ENCODE data around the gene P3H2.

DNA sequence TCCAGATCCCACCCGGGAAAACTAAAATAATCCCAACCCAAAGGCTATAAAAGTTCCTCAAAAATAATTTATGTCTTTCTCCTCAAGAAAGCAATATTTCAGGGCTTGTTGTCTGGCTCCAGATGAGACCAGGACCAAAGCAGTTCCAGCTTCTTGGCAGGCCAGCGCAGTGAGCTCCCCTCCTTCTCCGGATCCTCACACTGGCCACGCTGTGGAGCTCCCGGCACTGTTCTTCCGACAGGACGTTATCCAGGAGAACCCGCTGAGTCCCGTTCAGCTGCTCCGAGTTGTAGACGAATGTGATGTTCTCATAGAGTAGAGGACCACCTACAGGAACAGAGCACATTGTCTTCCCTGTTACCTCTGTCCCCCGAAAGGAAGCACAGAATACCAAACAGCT lies 146.3 kb downstream of the P3H2 start:
- TF ChIP-seq, protein P1, sequence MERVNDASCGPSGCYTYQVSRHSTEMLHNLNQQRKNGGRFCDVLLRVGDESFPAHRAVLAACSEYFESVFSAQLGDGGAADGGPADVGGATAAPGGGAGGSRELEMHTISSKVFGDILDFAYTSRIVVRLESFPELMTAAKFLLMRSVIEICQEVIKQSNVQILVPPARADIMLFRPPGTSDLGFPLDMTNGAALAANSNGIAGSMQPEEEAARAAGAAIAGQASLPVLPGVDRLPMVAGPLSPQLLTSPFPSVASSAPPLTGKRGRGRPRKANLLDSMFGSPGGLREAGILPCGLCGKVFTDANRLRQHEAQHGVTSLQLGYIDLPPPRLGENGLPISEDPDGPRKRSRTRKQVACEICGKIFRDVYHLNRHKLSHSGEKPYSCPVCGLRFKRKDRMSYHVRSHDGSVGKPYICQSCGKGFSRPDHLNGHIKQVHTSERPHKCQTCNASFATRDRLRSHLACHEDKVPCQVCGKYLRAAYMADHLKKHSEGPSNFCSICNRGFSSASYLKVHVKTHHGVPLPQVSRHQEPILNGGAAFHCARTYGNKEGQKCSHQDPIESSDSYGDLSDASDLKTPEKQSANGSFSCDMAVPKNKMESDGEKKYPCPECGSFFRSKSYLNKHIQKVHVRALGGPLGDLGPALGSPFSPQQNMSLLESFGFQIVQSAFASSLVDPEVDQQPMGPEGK (CRISPR knock-in tag; IDR thresholded peaks at IDR 0.05; ENCODE audit: borderline replicate concordance) = no peak
- TF ChIP-seq ARNTL (CRISPR knock-in tag; IDR thresholded peaks at IDR 0.05; ENCODE audit: borderline replicate concordance, low read depth) = no peak
- TF ChIP-seq ZNF565 (CRISPR knock-in tag; conservative IDR thresholded peaks at IDR 0.05; ENCODE audit: low read depth) = no peak
- TF ChIP-seq ZNF70 (CRISPR knock-in tag; IDR thresholded peaks at IDR 0.05) = no peak
- TF ChIP-seq, protein P2, sequence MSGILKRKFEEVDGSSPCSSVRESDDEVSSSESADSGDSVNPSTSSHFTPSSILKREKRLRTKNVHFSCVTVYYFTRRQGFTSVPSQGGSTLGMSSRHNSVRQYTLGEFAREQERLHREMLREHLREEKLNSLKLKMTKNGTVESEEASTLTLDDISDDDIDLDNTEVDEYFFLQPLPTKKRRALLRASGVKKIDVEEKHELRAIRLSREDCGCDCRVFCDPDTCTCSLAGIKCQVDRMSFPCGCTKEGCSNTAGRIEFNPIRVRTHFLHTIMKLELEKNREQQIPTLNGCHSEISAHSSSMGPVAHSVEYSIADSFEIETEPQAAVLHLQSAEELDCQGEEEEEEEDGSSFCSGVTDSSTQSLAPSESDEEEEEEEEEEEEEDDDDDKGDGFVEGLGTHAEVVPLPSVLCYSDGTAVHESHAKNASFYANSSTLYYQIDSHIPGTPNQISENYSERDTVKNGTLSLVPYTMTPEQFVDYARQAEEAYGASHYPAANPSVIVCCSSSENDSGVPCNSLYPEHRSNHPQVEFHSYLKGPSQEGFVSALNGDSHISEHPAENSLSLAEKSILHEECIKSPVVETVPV (CRISPR knock-in tag; IDR thresholded peaks at IDR 0.05) = no peak
- no peak for TF ChIP-seq ZNF8 (CRISPR knock-in tag; IDR thresholded peaks at IDR 0.05)
- TF ChIP-seq, protein P3, sequence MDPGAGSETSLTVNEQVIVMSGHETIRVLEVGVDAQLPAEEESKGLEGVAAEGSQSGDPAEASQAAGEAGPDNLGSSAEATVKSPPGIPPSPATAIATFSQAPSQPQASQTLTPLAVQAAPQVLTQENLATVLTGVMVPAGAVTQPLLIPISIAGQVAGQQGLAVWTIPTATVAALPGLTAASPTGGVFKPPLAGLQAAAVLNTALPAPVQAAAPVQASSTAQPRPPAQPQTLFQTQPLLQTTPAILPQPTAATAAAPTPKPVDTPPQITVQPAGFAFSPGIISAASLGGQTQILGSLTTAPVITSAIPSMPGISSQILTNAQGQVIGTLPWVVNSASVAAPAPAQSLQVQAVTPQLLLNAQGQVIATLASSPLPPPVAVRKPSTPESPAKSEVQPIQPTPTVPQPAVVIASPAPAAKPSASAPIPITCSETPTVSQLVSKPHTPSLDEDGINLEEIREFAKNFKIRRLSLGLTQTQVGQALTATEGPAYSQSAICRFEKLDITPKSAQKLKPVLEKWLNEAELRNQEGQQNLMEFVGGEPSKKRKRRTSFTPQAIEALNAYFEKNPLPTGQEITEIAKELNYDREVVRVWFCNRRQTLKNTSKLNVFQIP (CRISPR knock-in tag; IDR thresholded peaks at IDR 0.05; ENCODE audit: borderline replicate concordance, low read depth) = no peak
- TF ChIP-seq SNAI2 (CRISPR knock-in tag; IDR thresholded peaks at IDR 0.05) = no peak
- no peak for TF ChIP-seq RARB (CRISPR knock-in tag; IDR thresholded peaks at IDR 0.05)
